OCI-LY7 (cell line): ENCODE results near the gene NR1I2. TPM values are rescaled to one million over a fixed set of nuclear protein-coding genes. Genes with fewer than 3 reads are reported as not detected.

Source experiments
- BruUV-seq: library from RNA; stranded (reverse); fragments of 400-500 nt; replicated peaks from 2 replicates; lab custom pipeline; 2021; lab: Mats Ljungman, UMichigan
- CTCF ChIA-PET: fragments of 300-600 bp; sonication (Branson Sonifier 250); formaldehyde crosslinking; loops from one replicate; lab custom pipeline; 2022; ENCODE audit warnings: antibody characterized with exemption; ENCODE audit not compliant: unreplicated experiment; lab: Charles Lee
- POLR2A ChIA-PET: fragments of 300-600 bp; sonication (Branson Sonifier 250); formaldehyde crosslinking; loops from one replicate; lab custom pipeline; 2022; ENCODE audit warnings: antibody characterized with exemption; lab: Charles Lee
- DNase-seq: peaks from one replicate; pipeline ENCODE4 v3.0.0-alpha.2; 2015; ENCODE audit warnings: low spot score
- H2AFZ ChIP-seq: fragments of 200-600 bp; sonication (generic), shearing (Covaris generic); 2 replicates; pipeline ENCODE4 v1.6.1; 2014; ENCODE audit warnings: mild to moderate bottlenecking, antibody characterized with exemption, low read length, moderate library complexity
- H3K27ac ChIP-seq: fragments of 200-600 bp; sonication (generic); 2 replicates; pipeline ENCODE4 v1.5.1; 2014; ENCODE audit warnings: mixed run types, low read depth, mild to moderate bottlenecking, moderate library complexity, low read length, inconsistent platforms; ENCODE audit not compliant: poor library complexity, severe bottlenecking
- H3K36me3 ChIP-seq: fragments of 200-600 bp; sonication (generic); 2 replicates; pipeline ENCODE4 v1.6.1; 2014; ENCODE audit warnings: mild to moderate bottlenecking, antibody characterized with exemption, low read length, moderate library complexity, mixed read lengths; ENCODE audit not compliant: insufficient read depth
- H3K4me1 ChIP-seq: fragments of 200-600 bp; sonication (generic); 2 replicates; pipeline ENCODE4 v1.5.1; 2014; ENCODE audit warnings: mild to moderate bottlenecking, low read length; ENCODE audit not compliant: insufficient read depth, poor library complexity, severe bottlenecking
- H3K4me2 ChIP-seq: fragments of 200-600 bp; sonication (generic); 2 replicates; pipeline ENCODE4 v1.6.1; 2014; ENCODE audit warnings: mild to moderate bottlenecking, low read length
- H3K4me3 ChIP-seq: fragments of 200-600 bp; sonication (generic); 2 replicates; pipeline ENCODE4 v1.5.1; 2014; ENCODE audit warnings: mild to moderate bottlenecking, low read depth, low read length; ENCODE audit not compliant: poor library complexity, severe bottlenecking
- H3K79me2 ChIP-seq: fragments of 200-600 bp; sonication (generic); 2 replicates; pipeline ENCODE4 v1.6.1; 2016; ENCODE audit warnings: low read depth, mild to moderate bottlenecking, low read length, moderate library complexity, mixed read lengths; ENCODE audit not compliant: insufficient read depth
- H3K9me2 ChIP-seq: fragments of 200-600 bp; sonication (generic); 2 replicates; pipeline ENCODE4 v1.6.1; 2016; ENCODE audit warnings: mild to moderate bottlenecking, low read length, mixed read lengths; ENCODE audit not compliant: insufficient read depth
- H3K9me3 ChIP-seq: fragments of 200-600 bp; sonication (generic); 2 replicates; pipeline ENCODE4 v1.6.1; 2014; ENCODE audit warnings: mild to moderate bottlenecking, mixed run types, low read length, mixed read lengths
- H4K20me1 ChIP-seq: fragments of 200-600 bp; sonication (generic); 2 replicates; pipeline ENCODE4 v1.6.1; 2014; ENCODE audit warnings: mild to moderate bottlenecking, antibody characterized with exemption, low read length, moderate library complexity, mixed read lengths; ENCODE audit not compliant: insufficient read depth
- CTCF ChIP-seq: fragments of 200-600 bp; sonication (generic); conservative IDR thresholded peaks from 2 replicates; pipeline ENCODE4 v1.5.1; 2014; ENCODE audit warnings: mild to moderate bottlenecking, antibody characterized with exemption, low read length, moderate library complexity, mixed read lengths
- EZH2phosphoT487 ChIP-seq: fragments of 200-600 bp; sonication (generic); IDR thresholded peaks from 2 replicates; pipeline ENCODE4 v1.6.1; 2018; ENCODE audit warnings: low read depth, borderline replicate concordance, mild to moderate bottlenecking, mixed run types, antibody characterized with exemption, low read length, moderate library complexity, mixed read lengths
- intact Hi-C: fragments of 100-400 bp; cut with micrococcal nuclease; formaldehyde crosslinking; loops from one replicate; pipeline ENCODE4 v1.10.0; 2022; ENCODE audit not compliant: unreplicated experiment
- total RNA-seq, 2 experiments: library from RNA; depleted of rRNA in 1 of 2; stranded (reverse); fragments of >200 nt in 1 of 2; shearing (Covaris generic) in 1 of 2; gene quantifications; 2 replicates each; pipeline ENCODE4 v1.2.3, GENCODE V29; 2014 to 2022

The NR1I2 gene
- total RNA-seq, 2 experiments from 2014 or later: not detected

GRCh38 chr3:119745942-119746341 lies 36.0 kb upstream of the NR1I2 start:
- no peaks in the 10 kb centered on the region for H3K36me3 ChIP-seq
- H3K9me3 ChIP-seq: no peaks in the 10 kb centered on the region
- ChIA-PET CTCF (no interaction called here), POLR2A (no interaction called here)
- no peaks in the 10 kb centered on the region for H3K4me1 ChIP-seq
- no peaks in the 10 kb centered on the region for H4K20me1 ChIP-seq
- H3K9me2 ChIP-seq: no peaks in the 10 kb centered on the region
- intact Hi-C loops: no loop called here
- H3K79me2 ChIP-seq: no peaks in the 10 kb centered on the region
- DNase-seq: no peak
- H3K27ac ChIP-seq: no peak overlapping the region
- H3K4me2 ChIP-seq: no peak overlapping the region
- no peak overlapping the region for H2AFZ ChIP-seq
- no peak overlapping the region for H3K4me3 ChIP-seq
- BruUV-seq: no TSS peak
- no peak for TF ChIP-seq EZH2phosphoT487
- TF ChIP-seq CTCF: no peak

GRCh38 chr3:119746423-119746822 lies 35.5 kb upstream of the NR1I2 start:
- Histone ChIP-seq H2AFZ (no peak overlapping the region), H3K36me3 (no peaks in the 10 kb centered on the region), H3K4me2 (no peak overlapping the region), H3K79me2 (no peaks in the 10 kb centered on the region), H3K4me3 (no peak overlapping the region), H3K9me3 (no peaks in the 10 kb centered on the region), H3K9me2 (no peaks in the 10 kb centered on the region), H3K27ac (no peak overlapping the region), H3K4me1 (no peaks in the 10 kb centered on the region), H4K20me1 (no peaks in the 10 kb centered on the region)
- ChIA-PET CTCF (no interaction called here), POLR2A (no interaction called here)
- intact Hi-C loops: no loop called here
- DNase-seq: no peak
- BruUV-seq: no TSS peak
- TF ChIP-seq EZH2phosphoT487 (no peak), CTCF (no peak)

GRCh38 chr3:119747357-119747756 lies 34.5 kb upstream of the NR1I2 start:
- Histone ChIP-seq H3K36me3 (no peaks in the 10 kb centered on the region), H3K9me2 (no peaks in the 10 kb centered on the region), H3K4me3 (no peak overlapping the region), H3K4me2 (no peak overlapping the region), H3K4me1 (no peaks in the 10 kb centered on the region), H3K79me2 (no peaks in the 10 kb centered on the region), H3K9me3 (no peaks in the 10 kb centered on the region), H4K20me1 (no peaks in the 10 kb centered on the region), H2AFZ (no peak overlapping the region), H3K27ac (no peak overlapping the region)
- CTCF ChIA-PET: no interaction called here
- POLR2A ChIA-PET: interaction anchor here (0.7 to 1.7 kb wide), 2 partner anchors 25 to 833 kb away, joined by 3 read pairs; no protein-coding TSS in a partner anchor
- intact Hi-C loops: no loop called here
- no TSS peak for BruUV-seq
- TF ChIP-seq CTCF (no peak), EZH2phosphoT487 (no peak)
- DNase-seq: no peak
